ENCODE measurements around the gene ABL1. TPM values are rescaled to one million over a fixed set of nuclear protein-coding genes. Genes with fewer than 3 reads are reported as not detected.

The ABL1 gene
- total RNA-seq, 1 donor from 2014 or later, result 33.3 TPM

- no peak for ATAC-seq
- intact Hi-C loops (cut with micrococcal nuclease), result no loop called here
- DNase-seq, result no peak
Measured at GRCh38 chr9:130896233-130897014, 61.4 kb downstream of the ABL1 start, which contains the start of gene QRFP. Gene QRFP (minus strand): TSS chr9:130896812. CDS start chr9:130893838, 2,974 bp downstream.

DNA sequence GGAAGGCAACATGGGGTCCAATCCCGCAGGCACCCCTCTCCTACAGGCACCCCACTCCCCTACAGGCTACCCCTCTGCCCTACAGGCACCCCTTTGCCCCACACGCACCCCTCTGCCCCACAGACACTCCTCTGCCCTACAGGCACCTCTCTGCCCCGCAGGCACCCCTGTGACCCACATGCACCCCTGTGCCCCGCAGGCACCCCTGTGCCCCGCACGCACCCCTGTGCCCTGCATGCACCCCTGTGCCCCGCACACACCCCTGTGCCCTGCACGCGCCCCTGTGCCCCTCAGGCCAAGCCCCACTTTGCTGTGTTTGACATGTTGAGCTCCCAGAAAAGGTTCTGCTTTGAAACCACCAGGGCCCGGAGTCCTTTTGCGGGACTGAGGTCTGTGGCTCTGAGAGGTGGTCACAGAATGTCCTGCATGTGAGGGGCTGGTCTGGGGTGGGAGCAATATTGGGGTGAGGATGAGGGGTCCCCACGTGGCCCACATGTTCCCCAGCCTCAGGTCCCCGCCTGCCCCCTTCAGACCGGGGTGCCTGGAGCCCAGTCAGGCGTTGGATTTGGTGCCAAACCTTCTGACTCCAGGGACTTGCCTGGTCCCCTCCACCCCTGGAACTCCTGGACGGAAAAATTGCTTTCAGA lies 62.2 kb downstream of the ABL1 start:
- intact Hi-C loops (cut with micrococcal nuclease), result no loop called here
- no peak for ATAC-seq
- DNase-seq, result no peak

DNA sequence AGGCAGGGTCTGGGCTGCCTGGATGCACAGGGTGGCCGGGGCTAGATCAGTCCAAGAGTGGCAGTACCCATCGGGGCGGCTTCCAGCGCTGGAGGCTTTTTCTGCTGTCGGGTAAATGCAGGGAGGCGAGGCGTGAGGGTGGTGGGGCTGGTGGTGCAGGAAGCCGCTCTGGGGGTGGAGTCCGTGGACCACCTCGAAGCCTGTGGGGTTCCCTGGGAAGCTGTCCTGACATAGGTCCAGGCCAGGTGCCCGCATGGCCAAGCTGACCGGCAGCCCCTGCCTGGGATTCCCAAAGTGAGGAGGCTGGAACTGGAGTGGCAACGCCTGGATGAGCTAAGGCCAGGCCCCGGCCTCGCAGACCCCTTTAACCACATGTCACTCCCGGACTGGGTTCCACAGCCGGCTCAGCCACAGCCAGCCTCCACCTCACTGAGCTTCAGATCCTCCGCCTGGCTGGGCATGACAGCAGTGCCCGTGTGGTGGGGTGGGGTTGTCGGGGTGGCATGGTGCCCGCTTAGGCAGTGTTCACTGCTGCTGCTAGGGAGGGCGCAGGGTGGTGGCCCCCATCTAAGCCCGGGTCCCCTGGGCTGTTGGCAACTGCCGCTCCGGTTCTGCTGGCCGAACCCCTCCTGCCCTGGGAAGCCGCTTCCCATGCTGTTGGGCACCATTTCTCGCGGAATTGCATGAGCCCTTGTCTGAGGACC lies 62.9 kb downstream of the ABL1 start:
- DNase-seq (no peak), ATAC-seq (no peak)
- intact Hi-C loops (cut with micrococcal nuclease), result no loop called here

- intact Hi-C loops (cut with micrococcal nuclease), result no loop called here
- ATAC-seq, result no peak
- no peak for DNase-seq
Measured at GRCh38 chr9:130898552-130898852, 63.4 kb downstream of the ABL1 start.

- no peak for ATAC-seq
- intact Hi-C loops (cut with micrococcal nuclease), result no loop called here
- DNase-seq, result no peak
Measured at GRCh38 chr9:130899051-130899748, 64.1 kb downstream of the ABL1 start.

GRCh38 chr9:130900701-130901497 lies 65.8 kb downstream of the ABL1 start:
- ATAC-seq (no peak), DNase-seq (no peak)
- intact Hi-C loops (cut with micrococcal nuclease), result no loop called here

- no peak for DNase-seq
- intact Hi-C loops (cut with micrococcal nuclease), result no loop called here
- no peak for ATAC-seq
Measured at GRCh38 chr9:130901498-130902203, 66.6 kb downstream of the ABL1 start.

DNA sequence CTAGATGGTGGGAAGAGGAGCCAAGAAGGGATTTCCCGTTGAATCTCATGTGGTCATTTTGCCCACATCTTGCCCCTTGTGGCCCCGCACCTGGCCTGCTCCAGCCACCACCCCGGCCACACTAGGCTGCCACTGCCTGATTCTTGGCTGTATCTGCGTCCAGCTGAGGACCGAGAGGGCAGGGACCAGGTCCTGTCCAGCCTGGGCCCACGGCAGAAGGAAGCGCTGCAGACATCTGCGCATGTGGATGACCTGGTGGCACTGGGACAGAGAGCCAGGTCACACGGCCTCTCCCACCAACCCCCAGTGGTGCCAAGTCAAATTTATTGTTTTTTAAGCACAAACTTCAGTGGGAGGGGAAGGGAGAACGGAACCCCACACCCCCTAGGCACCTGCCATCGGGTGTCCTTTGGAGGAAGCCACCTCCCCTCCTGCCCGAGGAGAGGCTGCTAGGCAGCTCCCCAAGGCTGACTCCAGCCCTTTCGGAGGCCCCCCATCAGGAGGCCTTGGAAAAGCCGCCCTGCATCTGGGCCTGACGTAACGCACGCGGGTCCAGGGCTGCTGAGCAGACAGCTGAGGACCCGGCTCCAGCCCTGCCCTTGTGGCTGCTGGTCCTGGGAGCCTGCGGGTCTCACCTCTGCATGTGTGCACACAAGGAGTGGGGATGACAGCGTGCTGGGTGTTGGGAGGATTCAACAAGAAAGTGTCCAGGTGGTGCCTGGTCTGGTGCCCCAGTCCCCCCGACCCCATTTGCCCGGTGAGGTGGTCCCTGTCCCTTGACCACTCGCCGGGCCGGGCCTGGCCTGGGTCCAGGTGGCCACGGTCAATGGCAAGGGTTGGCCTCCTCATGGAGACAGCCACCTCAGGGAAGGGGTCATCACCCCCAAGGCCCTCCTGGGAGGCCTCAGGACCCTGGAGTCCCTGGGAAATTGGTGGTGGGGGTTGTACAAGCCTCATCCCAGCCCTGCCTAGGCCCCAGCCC lies 67.4 kb downstream of the ABL1 start:
- DNase-seq (no peak), ATAC-seq (no peak)
- intact Hi-C loops (cut with micrococcal nuclease), result no loop called here

GRCh38 chr9:130903194-130904069 lies 68.4 kb downstream of the ABL1 start:
- ATAC-seq (no peak), DNase-seq (no peak)
- intact Hi-C loops (cut with micrococcal nuclease), result no loop called here

DNA sequence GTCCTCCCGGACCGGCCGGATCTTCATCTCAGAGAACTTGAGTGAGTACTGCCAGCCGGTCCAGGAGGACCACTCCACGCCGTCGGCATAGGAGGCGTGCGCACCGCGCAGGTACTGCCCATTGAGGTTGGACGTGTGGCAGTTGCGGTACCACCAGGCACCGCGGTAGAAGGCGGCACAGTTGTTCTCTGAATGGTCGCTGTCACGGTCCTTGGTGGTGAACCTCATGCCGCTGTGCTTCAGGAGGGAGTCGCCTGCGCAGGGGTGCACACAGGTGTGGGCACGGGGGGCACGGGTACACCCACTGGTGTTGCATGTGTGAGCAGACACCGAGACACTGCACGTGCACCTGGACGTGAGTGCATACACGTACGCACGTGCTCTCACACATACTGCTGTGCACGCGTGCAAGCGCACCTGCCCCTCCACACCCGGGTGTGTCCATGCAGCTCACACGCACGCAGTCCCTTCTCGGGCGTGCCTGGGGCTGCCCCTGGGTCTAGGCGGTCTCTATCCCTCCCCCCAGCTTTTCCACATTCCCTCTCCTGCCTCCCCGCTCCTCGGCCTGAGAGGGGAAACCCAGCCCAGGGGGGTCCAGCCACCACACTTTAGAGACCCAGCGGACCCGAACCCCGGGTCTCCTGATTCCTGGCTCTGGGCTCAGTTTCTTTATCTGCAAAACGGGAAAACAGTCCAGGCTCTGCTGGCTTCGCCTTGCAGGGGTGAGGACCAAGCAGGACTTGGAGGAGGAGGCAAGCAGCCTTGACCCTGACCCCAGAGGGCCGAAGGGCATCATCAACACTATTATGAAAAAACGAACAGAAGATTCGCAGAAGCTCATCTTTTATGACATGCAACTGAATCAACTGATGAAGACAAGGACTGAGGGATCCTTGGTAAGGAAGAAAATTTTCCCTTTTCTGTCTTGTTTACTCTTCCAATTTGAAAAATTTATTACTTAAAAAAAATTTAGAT lies 69.3 kb downstream of the ABL1 start:
- no peak for DNase-seq

DNA sequence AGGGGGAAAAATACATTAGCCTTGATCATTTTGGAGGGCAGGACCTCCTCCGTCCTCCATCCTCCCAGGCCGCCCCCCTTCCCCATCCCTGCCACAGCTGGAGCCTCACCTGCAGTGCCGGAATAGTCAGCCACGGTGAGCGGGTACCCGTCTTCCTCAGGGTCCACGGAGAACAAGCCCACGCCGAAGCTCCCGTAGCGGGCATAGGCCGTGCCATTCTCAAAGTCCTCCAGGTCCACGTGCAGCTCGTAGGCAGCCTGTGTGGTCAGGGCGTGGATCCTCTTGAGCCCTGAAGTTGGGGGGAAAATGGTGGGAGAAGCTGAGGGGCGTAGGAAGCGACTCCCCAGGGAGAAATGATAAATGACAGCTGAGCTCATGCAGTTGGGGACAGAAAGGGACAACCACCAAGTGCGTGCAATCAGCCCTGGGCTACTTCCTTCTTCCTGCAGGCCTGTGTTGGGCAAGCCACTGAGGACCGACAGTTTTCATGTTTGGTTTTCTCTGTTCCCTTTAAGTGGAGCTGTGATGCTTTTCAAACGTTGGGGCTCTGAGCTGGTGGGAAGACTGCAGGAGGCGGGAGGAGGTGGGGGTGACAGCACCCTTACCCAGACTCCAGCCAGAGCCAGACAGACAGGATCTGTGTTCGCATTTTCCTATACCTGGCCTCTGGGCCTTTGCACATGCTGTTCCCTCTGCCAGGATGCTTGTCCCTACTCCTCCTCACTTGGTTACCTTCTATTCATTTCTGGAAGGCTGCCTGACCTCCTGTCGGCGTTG lies 70.3 kb downstream of the ABL1 start:
- intact Hi-C loops (cut with micrococcal nuclease), result no loop called here
- ATAC-seq, result no peak

More for the DNA sequence above, 69.3 kb downstream of the ABL1 start:
- intact Hi-C loops (cut with micrococcal nuclease), result no loop called here
- ATAC-seq, result no peak

GRCh38 chr9:130905902-130906734 lies 71.1 kb downstream of the ABL1 start:
- ATAC-seq (no peak), DNase-seq (no peak)
- intact Hi-C loops (cut with micrococcal nuclease), result no loop called here

More for the DNA sequence above, 70.3 kb downstream of the ABL1 start:
- DNase-seq, result no peak

DNA sequence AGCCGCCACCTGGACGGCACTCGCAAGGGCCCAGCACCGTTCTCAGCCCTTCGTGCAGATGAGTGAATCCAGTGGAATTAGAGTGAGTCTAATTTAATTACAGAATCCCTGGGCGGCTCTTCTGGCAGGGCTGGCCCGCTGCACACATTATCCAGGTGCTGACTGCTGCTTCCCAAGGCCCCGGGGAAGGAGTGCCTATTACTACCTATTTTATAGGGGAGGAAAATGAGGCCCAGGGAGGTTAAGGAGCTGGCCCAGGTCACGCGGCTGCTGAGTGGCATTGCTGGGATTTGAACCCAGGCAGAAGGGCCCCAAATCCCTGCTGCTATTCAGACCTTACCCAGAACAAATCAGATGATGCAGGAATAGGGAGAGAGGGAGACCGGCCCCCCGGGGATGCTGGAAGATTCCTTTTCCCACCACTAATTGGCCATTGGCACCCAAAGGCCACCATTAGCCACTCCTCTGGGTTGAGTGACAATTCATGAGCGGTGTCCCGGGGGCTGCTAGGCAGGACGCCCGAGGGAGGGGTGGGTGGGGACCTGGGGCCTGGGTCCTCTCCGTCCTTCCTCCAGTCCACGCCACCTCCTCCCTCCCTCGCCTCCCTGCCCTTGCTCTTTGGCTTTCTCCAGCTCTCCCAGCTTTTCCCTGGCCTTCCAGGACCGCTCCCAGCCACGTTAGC lies 71.8 kb downstream of the ABL1 start:
- intact Hi-C loops (cut with micrococcal nuclease), result no loop called here
- DNase-seq (no peak), ATAC-seq (no peak)

All from left ventricle myocardium superior (tissue), 1 donor.